ENCODE results near the gene COQ7.

- TF ChIP-seq CTCF (IDR thresholded peaks at IDR 0.05; ENCODE audit: insufficient read depth, low read length) = no peak
- 0 out of 2 replicates have a peak, but pooled peaks have one; percentile 21 for TF ChIP-seq POLR2AphosphoS5 (IDR thresholded peaks at IDR 0.05; ENCODE audit: low read depth)
Measured at GRCh38 chr16:19118938-19119431, 51.6 kb downstream of the COQ7 start.

All from HL-60 (cell line).